NCI-H2107 treated with DMSO at 0.1 percent for 48 hours (cell line): ENCODE results near the gene ANKRD6.

ENCODE experiments used
- DNase-seq: peaks from one replicate; lab custom pipeline; 2025; ENCODE audit not compliant: unreplicated experiment; lab: John Stamatoyannopoulos, UW

The ANKRD6 gene

GRCh38 chr6:89464295-89464694 lies 31.3 kb downstream of the ANKRD6 start:
- DNase-seq: no peak

- no peak for DNase-seq
Measured at GRCh38 chr6:89467437-89467836, 34.5 kb downstream of the ANKRD6 start.

DNA sequence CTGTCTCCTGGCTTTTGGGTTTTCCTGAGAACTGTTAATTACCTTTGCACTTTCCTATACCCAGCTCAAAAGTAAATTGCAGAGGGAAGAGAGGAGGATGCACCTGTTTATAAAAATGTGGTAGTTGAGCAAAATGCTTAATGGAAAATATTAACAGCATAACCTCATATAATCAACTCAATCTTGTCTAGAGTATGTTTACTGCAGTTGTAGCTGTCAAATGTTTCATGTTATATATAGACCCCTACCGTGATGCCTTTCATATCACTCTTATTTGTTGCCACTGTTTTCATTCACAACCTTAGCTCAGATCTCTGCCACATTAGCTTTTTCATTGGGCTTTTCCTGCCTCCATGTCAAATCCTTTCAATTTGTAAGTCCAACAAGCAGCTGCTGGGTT lies 36.0 kb downstream of the ANKRD6 start:
- no peak for DNase-seq

- peak; percentile 64 for DNase-seq
Measured at GRCh38 chr6:89471287-89471867, 38.4 kb downstream of the ANKRD6 start.

GRCh38 chr6:89475101-89475500 lies 42.1 kb downstream of the ANKRD6 start:
- no peak for DNase-seq

DNA sequence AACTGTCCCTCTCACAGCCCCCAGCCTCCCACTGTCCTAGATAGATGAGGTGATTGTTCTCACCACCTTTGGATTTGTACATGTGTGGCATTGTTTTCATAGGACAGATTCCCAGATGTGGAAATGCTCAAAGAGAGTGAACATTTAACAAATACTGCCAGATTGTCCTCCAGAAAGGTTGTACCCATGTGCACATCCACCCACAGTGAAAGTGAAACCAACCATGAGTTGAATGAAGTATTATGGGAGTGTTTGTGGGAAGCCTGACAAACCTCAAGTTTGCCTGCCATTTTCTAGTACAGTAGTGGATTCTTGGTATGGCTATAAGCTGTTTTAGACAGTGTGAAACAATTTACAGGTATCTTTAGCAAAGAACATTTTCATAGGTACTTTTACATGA lies 42.7 kb downstream of the ANKRD6 start:
- no peak for DNase-seq

GRCh38 chr6:89479897-89480296 lies 46.9 kb downstream of the ANKRD6 start:
- no peak for DNase-seq

GRCh38 chr6:89481695-89482094 lies 48.7 kb downstream of the ANKRD6 start:
- DNase-seq: no peak

DNA sequence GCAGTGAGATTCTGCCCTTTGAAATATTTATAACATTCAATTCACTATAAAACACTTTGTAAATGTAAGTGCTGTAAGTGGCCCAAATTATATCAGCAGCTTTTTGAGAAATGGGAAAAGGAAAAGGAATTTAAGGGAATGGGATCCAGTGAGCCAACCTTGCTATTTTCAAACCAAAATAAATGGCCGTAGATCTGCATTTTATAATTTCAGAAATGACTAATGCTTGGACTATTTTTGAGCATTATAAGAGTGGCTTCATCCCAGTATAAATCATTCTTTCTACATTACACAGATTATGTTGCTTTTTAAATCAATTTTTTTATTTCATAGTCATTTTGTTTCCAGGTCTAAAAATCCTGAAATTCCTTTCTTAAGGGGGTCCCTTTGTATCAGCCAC lies 49.2 kb downstream of the ANKRD6 start:
- DNase-seq: no peak

- DNase-seq: peak; percentile 23
Measured at GRCh38 chr6:89483111-89483720, 50.3 kb downstream of the ANKRD6 start.

- DNase-seq: no peak
Measured at GRCh38 chr6:89485320-89485719, 52.4 kb downstream of the ANKRD6 start.

- DNase-seq: peak; percentile 70
Measured at GRCh38 chr6:89487864-89488263, 54.9 kb downstream of the ANKRD6 start.

DNA sequence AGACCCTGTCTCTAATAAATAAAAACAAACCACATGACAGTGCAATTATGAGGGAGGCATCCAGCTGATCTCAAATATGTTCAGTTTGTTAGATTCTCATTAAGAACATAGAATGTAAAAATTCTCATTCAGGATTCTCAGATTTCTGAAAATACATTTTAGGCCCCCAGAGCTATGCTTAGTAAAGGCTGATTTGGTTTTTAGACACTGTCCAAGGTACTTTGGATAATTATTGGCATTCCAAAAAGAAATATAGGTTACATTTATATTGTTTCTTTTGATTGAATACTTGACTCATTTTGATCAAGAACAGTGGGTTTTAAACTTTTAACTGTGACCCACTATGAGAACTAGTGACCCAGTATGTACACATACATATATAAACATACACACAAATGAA lies 55.5 kb downstream of the ANKRD6 start:
- no peak for DNase-seq

DNA sequence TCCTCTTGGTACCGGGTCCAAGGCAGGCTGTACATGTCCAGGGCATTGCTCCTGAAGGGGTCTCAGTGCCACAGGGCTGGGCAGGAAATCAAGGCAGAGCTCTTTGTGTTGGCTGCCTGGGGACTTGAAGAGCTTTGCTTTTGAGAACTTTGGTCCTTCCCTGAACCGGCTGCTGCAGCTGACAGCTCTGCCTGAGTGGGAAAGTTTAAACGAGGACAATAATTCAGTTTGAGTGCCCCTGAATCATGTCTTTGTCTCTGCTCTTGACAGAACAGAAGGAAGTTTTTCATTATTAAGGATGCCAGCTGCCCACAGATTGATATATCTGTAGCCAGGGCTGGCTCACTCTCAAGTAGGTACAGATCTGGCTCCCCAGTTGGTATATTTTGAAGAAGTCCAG lies 56.1 kb downstream of the ANKRD6 start:
- DNase-seq: peak; percentile 30

DNA sequence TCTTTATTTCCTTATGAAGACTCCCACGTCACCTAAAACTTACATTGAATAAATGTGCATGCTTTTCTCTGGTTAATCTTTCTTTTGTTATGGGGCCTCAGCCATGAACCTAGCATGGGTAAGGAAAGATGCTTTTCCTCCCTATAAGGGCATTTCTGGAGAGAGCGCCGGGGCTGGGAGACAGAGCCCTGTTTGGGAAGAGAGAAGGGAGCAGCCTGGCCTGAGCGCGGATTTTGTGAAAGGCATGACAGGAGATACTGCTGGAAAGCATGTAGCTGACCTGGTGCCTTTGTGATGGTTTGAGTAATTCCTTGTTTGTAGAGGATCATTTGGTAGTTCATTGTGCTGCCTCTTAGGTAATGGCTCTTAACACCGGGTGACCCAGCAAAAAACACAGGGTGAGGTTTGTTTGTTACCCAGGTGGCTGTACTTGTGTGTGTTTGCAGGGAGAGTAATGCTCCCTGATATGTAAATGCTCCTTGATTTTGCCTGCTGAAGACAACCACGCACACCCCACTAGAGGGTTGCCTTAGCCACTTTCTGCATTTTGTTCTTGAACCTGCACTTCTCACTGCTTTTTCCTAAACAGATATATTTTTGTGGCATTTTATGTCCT lies 59.2 kb downstream of the ANKRD6 start:
- DNase-seq: peak; percentile 94

- DNase-seq: no peak
Measured at GRCh38 chr6:89494131-89494793, 61.3 kb downstream of the ANKRD6 start.

DNA sequence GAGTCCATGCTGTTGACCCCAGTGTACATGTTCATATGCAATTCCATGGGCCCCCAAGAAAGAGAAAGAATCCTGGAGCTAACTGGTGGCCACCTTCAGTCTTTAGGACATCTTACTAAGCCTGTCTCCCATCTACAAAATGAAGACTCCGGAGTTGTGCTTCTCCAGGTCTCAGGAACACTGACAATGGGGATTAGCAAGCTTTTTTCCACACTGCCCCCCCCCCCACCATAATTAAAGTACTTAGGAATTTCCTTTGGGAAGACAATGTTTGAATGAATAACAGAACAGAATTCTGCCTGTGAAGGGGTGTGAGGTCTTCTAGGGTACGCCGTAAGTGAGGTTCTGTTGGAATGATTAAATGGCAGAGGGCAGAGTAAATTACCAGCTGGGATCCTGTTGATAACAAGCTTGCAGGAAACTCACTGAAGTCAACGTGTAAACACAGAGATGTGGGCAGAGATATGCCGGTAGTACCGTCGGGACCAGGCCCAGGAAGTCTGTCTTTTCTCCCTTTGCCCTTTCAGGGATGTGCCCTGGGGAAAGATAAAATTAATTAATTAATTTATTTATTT lies 63.1 kb downstream of the ANKRD6 start:
- no peak for DNase-seq

DNA sequence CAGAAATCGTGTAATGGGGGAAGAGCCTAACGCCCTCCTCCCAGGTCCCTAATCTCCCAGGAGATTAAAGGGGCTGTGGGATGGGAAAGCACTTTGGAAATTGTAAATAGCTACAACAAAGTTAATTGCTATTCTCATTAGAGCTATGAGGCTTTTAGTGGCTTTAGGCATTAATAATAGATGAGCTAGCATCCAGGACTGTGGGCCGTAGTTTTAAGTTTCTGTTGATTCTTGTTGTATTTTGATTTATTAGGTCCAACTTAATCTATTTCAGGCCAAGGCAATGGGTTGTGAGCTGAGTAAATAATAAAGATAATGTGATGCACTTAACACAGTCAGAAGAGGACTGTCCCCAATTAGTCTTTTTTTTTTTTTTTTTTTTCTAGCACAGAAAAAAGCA lies 67.7 kb downstream of the ANKRD6 start:
- DNase-seq: no peak

DNA sequence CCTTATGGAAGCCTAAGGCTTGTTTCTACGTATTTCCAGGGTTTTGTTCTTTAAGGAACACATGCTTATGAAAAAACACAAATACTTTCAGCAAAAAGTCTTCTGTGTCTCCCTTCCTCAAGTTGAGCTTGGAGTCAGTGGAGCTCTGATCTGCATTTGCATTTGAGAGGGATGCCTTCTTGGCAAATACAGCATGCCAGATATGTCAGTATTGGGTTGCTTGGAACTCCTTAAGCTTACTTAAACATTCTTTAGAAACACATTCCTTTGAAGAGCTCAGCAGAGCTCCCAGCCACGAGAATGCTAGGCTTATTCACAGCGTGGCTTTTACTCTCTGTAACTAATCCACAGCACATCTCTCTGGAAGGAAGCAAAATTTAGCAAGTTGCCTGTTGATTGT lies 68.3 kb downstream of the ANKRD6 start:
- DNase-seq: no peak

DNA sequence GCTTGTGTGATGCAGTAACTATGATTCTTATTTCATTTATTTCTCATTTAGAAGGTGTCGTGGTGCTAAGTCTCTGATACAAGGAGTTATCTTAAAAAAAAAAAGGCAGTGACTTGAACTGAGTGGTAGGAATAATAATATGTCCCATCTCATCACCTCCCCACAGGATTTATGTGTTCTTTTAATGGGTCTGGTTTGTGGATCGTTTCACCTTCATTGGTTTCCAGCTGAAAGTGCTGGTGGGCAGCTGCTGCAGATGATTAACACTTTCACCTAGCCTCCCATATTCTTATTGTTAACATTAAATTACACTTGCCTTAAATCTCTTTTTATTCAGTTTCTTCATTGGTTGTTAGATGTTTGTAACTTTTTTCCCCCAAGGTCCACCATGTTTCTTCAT lies 68.8 kb downstream of the ANKRD6 start:
- DNase-seq: no peak

- DNase-seq: no peak
Measured at GRCh38 chr6:89503641-89504040, 70.7 kb downstream of the ANKRD6 start.

GRCh38 chr6:89505847-89506246 lies 72.9 kb downstream of the ANKRD6 start:
- DNase-seq: no peak
